Measurements from ENCODE around the gene USPL1. TPM values are rescaled to one million over a fixed set of nuclear protein-coding genes. Genes with fewer than 3 reads are reported as not detected.

USPL1 gene
- total RNA-seq, 2 donors from 2014 or later, result 17.9 to 19.3 TPM

DNA sequence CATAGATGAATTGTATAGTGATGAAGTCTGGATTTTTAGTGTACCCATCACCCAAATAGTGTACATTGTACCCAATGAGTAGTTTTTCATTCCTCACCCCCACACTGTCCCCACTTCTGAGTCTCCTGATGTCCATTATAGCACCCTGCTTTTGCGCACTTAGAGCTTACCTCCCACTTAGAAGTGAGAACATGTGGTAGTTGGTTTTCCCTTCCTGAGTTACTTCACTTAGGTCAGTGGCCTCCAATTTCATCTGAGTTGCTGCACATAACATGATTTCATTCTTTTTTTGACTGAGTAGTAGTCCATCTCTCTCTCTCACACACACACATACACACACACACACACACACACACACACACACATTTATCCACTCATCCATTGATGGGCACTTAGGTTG is 74.4 kb downstream of the USPL1 start:
- H3K27me3 ChIP-seq (ENCODE audit: control insufficient read depth, insufficient read depth, low read length, poor library complexity, severe bottlenecking), result no peaks in the 10 kb centered on the region
- no peaks in the 10 kb centered on the region for H3K4me1 ChIP-seq (ENCODE audit: control insufficient read depth, insufficient read depth, low read length)
- H3K27ac Mint-ChIP-seq, result no peak overlapping the region
- 57 to 100% methylated on average over 1 of the region's 1 CpG for WGBS, 2 experiments (ENCODE audit: insufficient coverage in 1 of 2, insufficient read length in 1 of 2)
- H3K27me3 Mint-ChIP-seq (ENCODE audit: insufficient read depth), result peaks cover 2% of the 10 kb centered on the region
- no peak for TF ChIP-seq CTCF (conservative IDR thresholded peaks at IDR 0.05)
- H3K9ac ChIP-seq (ENCODE audit: extremely low read depth, low read length, poor library complexity, severe bottlenecking), result no peak overlapping the region
- no peaks in the 10 kb centered on the region for H3K9me3 Mint-ChIP-seq
- H3K36me3 Mint-ChIP-seq (ENCODE audit: low read depth), result no peaks in the 10 kb centered on the region
- no peak for DNase-seq
- no peaks in the 10 kb centered on the region for H3K36me3 ChIP-seq (ENCODE audit: control insufficient read depth, insufficient read depth, low read length)
- no peak overlapping the region for H3K4me3 ChIP-seq (ENCODE audit: low read length)
- no peak overlapping the region for H3K4me3 Mint-ChIP-seq
- H3K9me3 ChIP-seq (ENCODE audit: control insufficient read depth, low read length), result no peaks in the 10 kb centered on the region
- H3K27ac ChIP-seq (ENCODE audit: low read depth, low read length), result no peak overlapping the region
- peaks cover 5% of the 10 kb centered on the region for H3K4me1 Mint-ChIP-seq

- H3K4me3 ChIP-seq (ENCODE audit: low read length), result no peak overlapping the region
- Mint-ChIP-seq H3K27ac (no peak overlapping the region), H3K9me3 (no peaks in the 10 kb centered on the region), H3K36me3 (ENCODE audit: low read depth) (no peaks in the 10 kb centered on the region), H3K27me3 (ENCODE audit: insufficient read depth) (peaks cover 4% of the 10 kb centered on the region), H3K4me1 (peaks cover 5% of the 10 kb centered on the region), H3K4me3 (no peak overlapping the region)
- peak; percentile 67 for DNase-seq
- TF ChIP-seq CTCF (conservative IDR thresholded peaks at IDR 0.05), result no peak
- no peaks in the 10 kb centered on the region for H3K27me3 ChIP-seq (ENCODE audit: control insufficient read depth, insufficient read depth, low read length, poor library complexity, severe bottlenecking)
- H3K9ac ChIP-seq (ENCODE audit: extremely low read depth, low read length, poor library complexity, severe bottlenecking), result no peak overlapping the region
- H3K9me3 ChIP-seq (ENCODE audit: control insufficient read depth, low read length), result no peaks in the 10 kb centered on the region
- 56 to 65% methylated on average over 7 to 11 of the region's 11 CpGs for whole genome bisulfite sequencing, 2 experiments (ENCODE audit: insufficient coverage in 1 of 2, insufficient read length in 1 of 2)
- no peak overlapping the region for H3K27ac ChIP-seq (ENCODE audit: low read depth, low read length)
- H3K36me3 ChIP-seq (ENCODE audit: control insufficient read depth, insufficient read depth, low read length), result no peaks in the 10 kb centered on the region
- H3K4me1 ChIP-seq (ENCODE audit: control insufficient read depth, insufficient read depth, low read length), result peaks cover 8% of the 10 kb centered on the region
These were observed 78.8 kb downstream of the USPL1 start for GRCh38 chr13:30696278-30697176.

DNA sequence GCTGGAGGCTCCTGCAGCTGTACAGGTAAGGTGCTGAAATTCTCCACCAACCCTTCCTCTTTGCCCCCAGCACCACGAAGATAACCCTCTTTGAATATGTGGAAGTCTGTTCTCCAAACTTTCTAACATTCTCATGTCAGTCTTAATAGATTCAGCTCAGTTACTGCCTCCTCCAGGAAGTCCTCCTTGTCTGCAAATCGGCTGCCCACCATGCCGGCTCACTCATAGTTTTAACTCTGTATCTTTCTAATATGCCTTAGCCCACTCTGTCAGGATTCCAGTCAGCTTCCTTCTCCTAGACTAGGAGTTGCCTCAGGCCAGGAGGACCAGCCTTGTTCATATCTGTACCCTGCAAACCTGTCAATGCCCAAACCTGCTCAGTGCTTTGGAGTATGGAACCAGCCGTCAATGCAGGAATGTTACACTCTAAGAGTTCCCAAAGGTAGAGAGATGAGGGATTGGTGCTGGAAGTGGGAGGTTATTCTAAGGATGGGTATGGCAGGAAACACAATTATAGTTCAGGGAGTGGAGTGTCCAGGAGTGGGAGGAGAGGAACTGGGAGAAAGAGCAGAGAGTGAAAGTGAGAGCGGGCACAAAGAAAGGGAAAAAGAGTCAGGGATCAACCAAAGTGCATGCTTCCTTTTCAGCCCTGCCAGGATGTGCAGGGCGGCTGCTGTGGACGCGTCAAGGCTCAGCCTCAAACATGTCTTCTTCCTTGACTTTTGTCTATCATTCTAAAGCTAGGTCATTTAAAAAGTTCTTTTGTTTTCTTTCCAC is 79.6 kb downstream of the USPL1 start:
- Mint-ChIP-seq H3K9me3 (no peaks in the 10 kb centered on the region), H3K4me3 (no peak overlapping the region), H3K36me3 (ENCODE audit: low read depth) (no peaks in the 10 kb centered on the region), H3K27ac (no peak overlapping the region), H3K27me3 (ENCODE audit: insufficient read depth) (peaks cover 4% of the 10 kb centered on the region), H3K4me1 (peaks cover 5% of the 10 kb centered on the region)
- H3K27me3 ChIP-seq (ENCODE audit: control insufficient read depth, insufficient read depth, low read length, poor library complexity, severe bottlenecking), result no peaks in the 10 kb centered on the region
- TF ChIP-seq CTCF (conservative IDR thresholded peaks at IDR 0.05), result no peak
- no peaks in the 10 kb centered on the region for H3K36me3 ChIP-seq (ENCODE audit: control insufficient read depth, insufficient read depth, low read length)
- no peaks in the 10 kb centered on the region for H3K9me3 ChIP-seq (ENCODE audit: control insufficient read depth, low read length)
- H3K9ac ChIP-seq (ENCODE audit: extremely low read depth, low read length, poor library complexity, severe bottlenecking), result no peak overlapping the region
- H3K4me3 ChIP-seq (ENCODE audit: low read length), result no peak overlapping the region
- WGBS, 2 experiments (ENCODE audit: insufficient coverage in 1 of 2, insufficient read length in 1 of 2), result 89 to 92% methylated on average over 5 to 8 of the region's 8 CpGs
- no peak overlapping the region for H3K27ac ChIP-seq (ENCODE audit: low read depth, low read length)
- peak; percentile 37 for DNase-seq
- H3K4me1 ChIP-seq (ENCODE audit: control insufficient read depth, insufficient read depth, low read length), result peaks cover 8% of the 10 kb centered on the region

Data from endodermal cell (in vitro differentiated cells).